ENCODE results near the gene SNX5.
"Not testable (repeated sequence)": the region's sequence is repeated elsewhere in the genome, so short reads cannot be mapped to it uniquely, and the experiment has no call there.

The SNX5 gene

DNA sequence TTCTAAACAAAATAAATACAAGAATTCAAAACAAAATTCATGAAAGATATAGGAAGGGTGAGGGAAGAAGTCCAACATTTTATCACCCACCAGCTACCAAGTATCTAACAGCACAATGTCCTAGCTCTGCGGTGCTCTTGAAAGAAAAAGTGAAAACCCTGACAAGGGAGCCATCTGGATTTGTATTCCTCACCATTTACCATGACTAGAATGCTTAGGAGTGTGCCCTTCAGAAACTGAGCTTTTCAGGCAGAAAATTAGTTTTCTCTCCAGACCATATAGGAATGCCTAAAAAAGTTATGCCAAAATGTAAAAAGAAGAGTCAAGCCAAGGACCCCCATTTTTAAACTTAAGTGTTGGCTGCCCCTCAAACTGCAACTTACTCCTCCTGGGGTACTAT is 4.5 kb downstream of the SNX5 start:
- TF ChIP-seq FOXK2 (IDR thresholded peaks at IDR 0.05) (no peak), CTBP1 (IDR thresholded peaks at IDR 0.05; ENCODE audit: borderline replicate concordance) (no peak), TARDBP (IDR thresholded peaks at IDR 0.05) (no peak), LEF1 (IDR thresholded peaks at IDR 0.05; ENCODE audit: borderline replicate concordance) (no peak), FOXA1 (IDR thresholded peaks at IDR 0.05) (no peak), SUZ12 (IDR thresholded peaks at IDR 0.05) (no peak), BHLHE40 (IDR thresholded peaks at IDR 0.05; ENCODE audit: borderline replicate concordance) (no peak), ARNT (IDR thresholded peaks at IDR 0.05) (no peak), SP1 (IDR thresholded peaks at IDR 0.05) (no peak), ZNF384 (IDR thresholded peaks at IDR 0.05) (no peak), NFRKB (IDR thresholded peaks at IDR 0.05) (no peak), L3MBTL2 (conservative IDR thresholded peaks at IDR 0.05) (no peak), ELF4 (IDR thresholded peaks at IDR 0.05) (no peak), FOXM1 (IDR thresholded peaks at IDR 0.05; ENCODE audit: borderline replicate concordance) (no peak), HDGF (IDR thresholded peaks at IDR 0.05; ENCODE audit: borderline replicate concordance) (no peak)
- TF ChIP-seq, protein P1, sequence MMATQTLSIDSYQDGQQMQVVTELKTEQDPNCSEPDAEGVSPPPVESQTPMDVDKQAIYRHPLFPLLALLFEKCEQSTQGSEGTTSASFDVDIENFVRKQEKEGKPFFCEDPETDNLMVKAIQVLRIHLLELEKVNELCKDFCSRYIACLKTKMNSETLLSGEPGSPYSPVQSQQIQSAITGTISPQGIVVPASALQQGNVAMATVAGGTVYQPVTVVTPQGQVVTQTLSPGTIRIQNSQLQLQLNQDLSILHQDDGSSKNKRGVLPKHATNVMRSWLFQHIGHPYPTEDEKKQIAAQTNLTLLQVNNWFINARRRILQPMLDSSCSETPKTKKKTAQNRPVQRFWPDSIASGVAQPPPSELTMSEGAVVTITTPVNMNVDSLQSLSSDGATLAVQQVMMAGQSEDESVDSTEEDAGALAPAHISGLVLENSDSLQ (IDR thresholded peaks at IDR 0.05), result no peak
- CTCF ChIA-PET, result interaction anchor here (0.6 kb wide), 1 partner anchor 37 kb away, joined by 3 read pairs; no protein-coding TSS in a partner anchor
- DNase-seq (ENCODE audit: extremely low spot score), result no peak
- POLR2A ChIA-PET, result interaction anchor here (1.1 to 1.3 kb wide), 2 partner anchors 34 to 174 kb away, joined by 3 to 5 read pairs; partner anchors contain the start of genes KAT14 and PET117

DNA sequence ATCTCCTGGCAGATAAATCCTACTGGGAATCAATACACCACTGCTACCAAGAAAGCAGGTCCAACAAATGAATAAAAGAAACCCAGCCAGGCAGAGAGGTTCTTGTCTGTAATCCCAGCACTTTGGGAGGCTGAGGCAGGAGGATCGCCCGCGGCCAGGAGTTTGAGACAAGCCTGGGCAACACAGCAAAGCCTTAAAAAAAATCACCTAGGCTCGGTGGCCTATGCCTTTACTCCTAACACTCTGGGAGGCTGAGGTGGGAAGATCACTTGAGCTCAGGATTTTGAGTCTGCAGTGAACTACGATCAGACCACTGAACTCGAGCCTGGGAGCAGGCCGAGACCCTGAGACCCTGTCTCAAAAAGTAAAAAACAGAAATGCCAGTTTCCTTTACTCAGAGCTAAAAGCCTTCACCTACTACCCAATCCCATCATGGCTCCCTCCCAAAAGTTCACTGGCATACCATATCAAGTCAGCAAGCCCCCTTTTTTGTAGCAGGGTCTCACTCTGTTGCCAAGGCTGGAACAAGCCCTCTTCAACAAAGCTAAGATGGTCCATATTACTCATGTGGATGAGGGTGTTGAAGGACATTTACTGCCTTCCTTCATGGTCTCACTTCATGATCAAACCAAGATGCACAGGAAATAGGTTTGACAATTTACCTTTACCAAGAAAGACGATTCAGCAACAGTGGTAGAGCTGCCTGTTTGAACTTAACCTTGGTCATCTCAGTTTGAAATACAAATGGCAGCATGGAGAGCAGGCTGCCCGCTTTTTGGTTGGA is 5.3 kb downstream of the SNX5 start:
- no peak for DNase-seq (ENCODE audit: extremely low spot score)
- no peak for TF ChIP-seq ZNF384 (IDR thresholded peaks at IDR 0.05)
- TF ChIP-seq, protein P1 (IDR thresholded peaks at IDR 0.05), result no peak
- TF ChIP-seq NFRKB (IDR thresholded peaks at IDR 0.05), result no peak
- TF ChIP-seq ELF4 (IDR thresholded peaks at IDR 0.05), result no peak
- TF ChIP-seq HDGF (IDR thresholded peaks at IDR 0.05; ENCODE audit: borderline replicate concordance), result no peak
- no peak for TF ChIP-seq SP1 (IDR thresholded peaks at IDR 0.05)
- TF ChIP-seq BHLHE40 (IDR thresholded peaks at IDR 0.05; ENCODE audit: borderline replicate concordance), result no peak
- no peak for TF ChIP-seq L3MBTL2 (conservative IDR thresholded peaks at IDR 0.05)
- no peak for TF ChIP-seq LEF1 (IDR thresholded peaks at IDR 0.05; ENCODE audit: borderline replicate concordance)
- no peak for TF ChIP-seq TARDBP (IDR thresholded peaks at IDR 0.05)
- TF ChIP-seq FOXM1 (IDR thresholded peaks at IDR 0.05; ENCODE audit: borderline replicate concordance), result no peak
- TF ChIP-seq FOXA1 (IDR thresholded peaks at IDR 0.05), result no peak
- no peak for TF ChIP-seq CTBP1 (IDR thresholded peaks at IDR 0.05; ENCODE audit: borderline replicate concordance)
- TF ChIP-seq ARNT (IDR thresholded peaks at IDR 0.05), result no peak
- TF ChIP-seq SUZ12 (IDR thresholded peaks at IDR 0.05), result no peak
- no peak for TF ChIP-seq FOXK2 (IDR thresholded peaks at IDR 0.05)
- CTCF ChIA-PET, result interaction anchor here (0.6 kb wide), 1 partner anchor 38 kb away, joined by 3 read pairs; no protein-coding TSS in a partner anchor
- POLR2A ChIA-PET, result interaction anchor here (0.6 to 1.3 kb wide), 3 partner anchors 35 to 324 kb away, joined by 3 to 5 read pairs (median 3); partner anchors contain the start of genes KAT14, PET117 and ZNF133

DNA sequence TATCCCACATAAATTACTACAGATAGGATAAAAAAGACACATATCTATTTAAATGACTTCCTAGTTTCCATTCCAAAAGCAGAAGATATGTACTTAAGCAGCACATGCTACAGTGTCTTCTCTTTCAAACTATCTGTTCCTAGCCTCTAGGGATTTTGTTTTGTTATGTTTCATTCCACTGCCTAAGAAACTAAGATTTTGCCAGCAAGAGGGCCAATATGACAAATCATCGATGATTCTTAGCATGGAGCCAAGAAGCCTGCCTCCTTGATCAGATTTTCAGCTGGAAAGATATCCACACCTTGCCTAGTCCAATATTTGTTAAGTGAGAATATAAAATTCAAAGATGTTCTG is 7.0 kb downstream of the SNX5 start:
- ChIA-PET CTCF (no interaction called here), POLR2A (no interaction called here)
- DNase-seq (ENCODE audit: extremely low spot score), result no peak
- no peak for TF ChIP-seq FOXA1 (IDR thresholded peaks at IDR 0.05)
- TF ChIP-seq, protein P1 (IDR thresholded peaks at IDR 0.05), result no peak
- no peak for TF ChIP-seq ARNT (IDR thresholded peaks at IDR 0.05)
- TF ChIP-seq BHLHE40 (IDR thresholded peaks at IDR 0.05; ENCODE audit: borderline replicate concordance), result no peak
- TF ChIP-seq HDGF (IDR thresholded peaks at IDR 0.05; ENCODE audit: borderline replicate concordance), result no peak
- no peak for TF ChIP-seq ZNF384 (IDR thresholded peaks at IDR 0.05)
- no peak for TF ChIP-seq TARDBP (IDR thresholded peaks at IDR 0.05)
- TF ChIP-seq LEF1 (IDR thresholded peaks at IDR 0.05; ENCODE audit: borderline replicate concordance), result no peak
- TF ChIP-seq NFRKB (IDR thresholded peaks at IDR 0.05), result no peak

DNA sequence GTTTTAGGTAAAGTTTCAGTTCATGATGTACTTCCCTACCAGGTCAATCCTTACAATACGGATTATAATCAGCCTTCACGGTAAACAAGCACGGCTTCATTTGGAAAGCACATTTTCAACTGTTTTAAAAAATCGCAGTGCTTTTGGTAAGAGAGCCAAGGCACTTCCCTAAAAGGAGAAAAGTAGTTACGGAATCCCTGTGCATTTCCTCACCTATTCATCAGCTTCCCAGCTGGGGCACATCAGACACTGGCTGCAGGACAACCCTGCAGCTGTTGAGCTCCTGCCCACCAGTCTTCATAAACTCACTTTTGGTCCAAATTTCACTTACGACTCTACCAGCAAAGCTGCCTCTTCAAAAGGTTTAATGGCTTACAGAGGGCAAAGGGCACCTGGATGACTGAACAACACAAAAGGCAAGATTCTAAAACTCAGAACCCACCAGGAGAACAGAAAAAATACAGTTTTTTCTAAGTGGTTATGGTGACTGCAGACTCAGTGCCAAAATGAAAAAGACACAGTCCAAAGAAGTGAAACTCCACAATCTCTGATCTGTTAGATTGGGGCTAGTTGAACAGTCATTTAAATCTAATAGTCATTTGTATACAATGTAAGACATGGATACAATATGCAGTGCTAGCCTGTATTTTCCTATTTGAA is 7.5 kb downstream of the SNX5 start:
- DNase-seq (ENCODE audit: extremely low spot score), result no peak
- TF ChIP-seq TARDBP (IDR thresholded peaks at IDR 0.05) (no peak), ZNF384 (IDR thresholded peaks at IDR 0.05) (0 out of 2 replicates have a peak, but pooled peaks have one; percentile 1)
- ChIA-PET POLR2A (interaction anchor here (1.2 kb wide), 1 partner anchor 14 kb away, joined by 3 read pairs; no protein-coding TSS in a partner anchor), CTCF (no interaction called here)

DNA sequence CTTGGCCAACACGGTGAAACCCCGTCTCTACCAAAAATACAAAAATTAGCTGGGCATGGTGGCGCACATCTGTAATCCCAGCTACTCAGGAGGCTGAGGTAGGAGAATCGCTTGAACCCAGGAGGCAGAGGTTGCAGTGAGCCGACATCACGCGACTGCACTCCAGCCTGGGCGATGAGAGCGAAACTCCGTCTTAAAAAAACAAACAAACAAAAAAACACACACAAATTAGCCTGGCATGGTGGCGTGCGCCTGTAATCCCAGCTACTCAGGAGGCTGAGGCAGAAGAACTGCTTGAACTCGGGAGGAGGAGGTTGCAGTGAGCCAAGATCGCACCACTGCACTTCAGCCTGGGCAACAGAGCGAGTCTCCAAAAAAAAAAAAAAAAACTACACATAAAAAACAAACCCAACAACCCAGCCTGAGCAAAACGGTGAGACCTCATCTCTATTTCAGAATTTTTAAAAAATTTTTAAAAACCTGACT is 8.2 kb downstream of the SNX5 start:
- POLR2A ChIA-PET, result interaction anchor here (1.2 to 2.8 kb wide), 2 partner anchors 9 to 15 kb away, joined by 3 to 42 read pairs; partner anchors contain the start of genes MGME1 and SNX5
- peak; percentile 38; the same call in 1 of the 2 replicates for TF ChIP-seq ZNF384 (IDR thresholded peaks at IDR 0.05)
- DNase-seq (ENCODE audit: extremely low spot score); CTCF ChIA-PET: not testable (repeated sequence)

DNA sequence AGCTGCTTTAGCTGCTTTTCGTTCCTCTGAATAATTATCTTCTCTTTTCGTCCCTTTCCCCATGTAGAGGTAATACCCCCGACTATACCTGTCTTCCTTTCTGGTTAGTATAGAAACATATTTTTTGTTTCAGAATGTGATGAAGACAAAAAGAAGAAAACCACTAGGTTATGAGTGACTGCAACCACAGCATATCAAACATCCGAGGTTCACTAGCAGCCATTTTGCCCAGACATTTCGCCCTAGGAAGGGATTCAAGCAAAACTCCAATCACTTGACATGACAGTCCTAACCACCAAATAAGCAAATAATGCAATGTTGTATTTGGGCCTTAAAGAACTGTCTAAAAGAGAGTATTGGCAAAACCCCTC is 9.4 kb downstream of the SNX5 start:
- ChIA-PET POLR2A (interaction anchor here (1.2 to 2.8 kb wide), 2 partner anchors 10 to 389 kb away, joined by 3 to 42 read pairs; partner anchors contain the start of genes DSTN, MGME1 and SNX5), CTCF (interaction anchor here (0.5 kb wide), 1 partner anchor 368 kb away, joined by 4 read pairs; no protein-coding TSS in a partner anchor)
- no peak for TF ChIP-seq FOXA1 (IDR thresholded peaks at IDR 0.05)
- TF ChIP-seq ZNF384 (IDR thresholded peaks at IDR 0.05), result no peak
- TF ChIP-seq TARDBP (IDR thresholded peaks at IDR 0.05), result no peak
- TF ChIP-seq SUZ12 (IDR thresholded peaks at IDR 0.05), result no peak
- DNase-seq (ENCODE audit: extremely low spot score), result no peak
